Esophagus squamous epithelium (tissue), 5 donors: Measurements from ENCODE around the gene DUS3L. TPM values are rescaled to one million over a fixed set of nuclear protein-coding genes. Genes with fewer than 3 reads are reported as not detected.
"Not testable (repeated sequence)": the region's sequence is repeated elsewhere in the genome, so short reads cannot be mapped to it uniquely, and the experiment has no call there.

Source experiments
- DNase-seq: peaks from one replicate; lab custom pipeline; 2025; lab: John Stamatoyannopoulos, UW
- H3K27ac ChIP-seq, 4 donors: fragments of 200-600 bp; sonication (generic); one replicate each; pipeline ENCODE4 v1.5.1; 2016 to 2019; ENCODE audit warnings: mild to moderate bottlenecking in 1 of 4
- H3K27me3 ChIP-seq, 4 donors: fragments of 200-600 bp; sonication (generic); 1 replicate in 3 of 4; 2 replicates in 1 of 4; pipeline versions ENCODE4 v1.5.1 to v1.6.0; 2017 to 2021; ENCODE audit warnings: antibody characterized with exemption in 1 of 4
- H3K36me3 ChIP-seq, 3 donors: fragments of 200-600 bp; sonication (generic); one replicate each; pipeline ENCODE4 v1.5.1; 2016 to 2019
- H3K4me1 ChIP-seq, 3 donors: fragments of 200-600 bp; sonication (generic); one replicate each; pipeline ENCODE4 v1.5.1; 2017 to 2019
- H3K4me3 ChIP-seq, 4 donors: fragments of 200-600 bp; sonication (generic); 1 replicate in 3 of 4; 2 replicates in 1 of 4; pipeline ENCODE4 v1.5.1; 2016 to 2019; ENCODE audit warnings: mild to moderate bottlenecking in 2 of 4, moderate library complexity in 1 of 4
- H3K9me3 ChIP-seq, 3 donors: fragments of 200-600 bp; sonication (generic); one replicate each; pipeline ENCODE4 v1.5.1; 2016 to 2019
- CTCF ChIP-seq, 6 experiments: fragments of 450-650 bp in 4 of 6; fragments of 200-600 bp in 2 of 6; sonication (generic) in 2 of 6; IDR thresholded peaks; one replicate each; pipeline ENCODE4 v1.5.1; 2016 to 2019; ENCODE audit warnings: antibody characterized with exemption in 6 of 6, mild to moderate bottlenecking in 4 of 6, moderate library complexity in 4 of 6
- POLR2A ChIP-seq, 4 donors: fragments of 450-650 bp; IDR thresholded peaks; one replicate each; pipeline ENCODE4 v1.6.1; 2017; ENCODE audit warnings: antibody characterized with exemption in 4 of 4, mild to moderate bottlenecking in 4 of 4, moderate library complexity in 3 of 4
- WGBS, 2 donors: methylation state at CpG; one replicate each; pipeline ENCODE4 v1.1.5; 2018; 5-methylcytosine and 5-hydroxymethylcytosine counted together
- intact Hi-C: fragments of 100-400 bp; cut with DNase I; formaldehyde crosslinking; loops from one replicate; pipeline ENCODE4 v1.15.0; 2022
- total RNA-seq, 4 donors: library from RNA; depleted of rRNA; stranded (reverse); fragments of >200 nt; gene quantifications; one replicate each; pipeline ENCODE4 v1.1.0, GENCODE V29; 2016
- donor health status: DM: yes; HTN: yes; CAD: no.

DUS3L gene
- total RNA-seq, 4 donors from 2014 or later, result 19.2 to 45.8 (median 39.4) TPM

- H3K36me3 ChIP-seq, result no peaks in the 10 kb centered on the region
- no peaks in the 10 kb centered on the region for H3K4me1 ChIP-seq
- WGBS, 2 donors, result 87 to 88% methylated on average over 5 of the region's 5 CpGs
- no peaks in the 10 kb centered on the region for H3K9me3 ChIP-seq
- no peak for TF ChIP-seq POLR2A (IDR thresholded peaks at IDR 0.05)
- TF ChIP-seq CTCF (IDR thresholded peaks at IDR 0.05), result no peak
- H3K27me3 ChIP-seq, result peaks cover 0 to 6% (median 0%) of the 10 kb centered on the region in 4 donors
- intact Hi-C loops, result no loop called here
- no peak for DNase-seq
- no peak overlapping the region for H3K4me3 ChIP-seq
- H3K27ac ChIP-seq, result no peak overlapping the region
These were observed 28.2 kb downstream of the DUS3L start for GRCh38 chr19:5762608-5763217.

GRCh38 chr19:5753743-5754142 is 37.2 kb downstream of the DUS3L start:
- Histone ChIP-seq H3K36me3 (no peaks in the 10 kb centered on the region), H3K4me3 (no peak overlapping the region), H3K27ac (no peak overlapping the region), H3K9me3 (no peaks in the 10 kb centered on the region), H3K27me3 (peaks cover 0 to 33% (median 0%) of the 10 kb centered on the region in 4 donors), H3K4me1 (no peaks in the 10 kb centered on the region)
- no peak for TF ChIP-seq POLR2A (IDR thresholded peaks at IDR 0.05)
- no peak for TF ChIP-seq CTCF (IDR thresholded peaks at IDR 0.05)
- DNase-seq, result no peak
- intact Hi-C loops, result no loop called here
- WGBS, 2 donors, result 67 to 69% methylated on average over 6 of the region's 6 CpGs

- Histone ChIP-seq H3K9me3 (no peaks in the 10 kb centered on the region), H3K4me1 (no peaks in the 10 kb centered on the region), H3K4me3 (no peak overlapping the region), H3K27me3 (peaks cover 0 to 40% (median 0%) of the 10 kb centered on the region in 4 donors), H3K27ac (no peak overlapping the region), H3K36me3 (no peaks in the 10 kb centered on the region)
- intact Hi-C loops, result no loop called here
- TF ChIP-seq CTCF (IDR thresholded peaks at IDR 0.05), result no peak
- no peak for DNase-seq
- 81 to 84% methylated on average over 5 to 7 of the region's 7 CpGs for WGBS, 2 donors
These were observed 39.3 kb downstream of the DUS3L start for GRCh38 chr19:5751709-5752108.

- Histone ChIP-seq H3K4me1 (no peaks in the 10 kb centered on the region), H3K27me3 (peaks cover 0 to 49% (median 0%) of the 10 kb centered on the region in 4 donors), H3K9me3 (no peaks in the 10 kb centered on the region), H3K27ac (no peak overlapping the region), H3K36me3 (no peaks in the 10 kb centered on the region), H3K4me3 (no peak overlapping the region)
- WGBS, 2 donors, result 77 to 83% methylated on average over 5 of the region's 5 CpGs
- TF ChIP-seq POLR2A (IDR thresholded peaks at IDR 0.05), result no peak
- no peak for TF ChIP-seq CTCF (IDR thresholded peaks at IDR 0.05)
- intact Hi-C loops, result no loop called here
- DNase-seq, result no peak
These were observed 41.5 kb downstream of the DUS3L start for GRCh38 chr19:5749505-5749904.

GRCh38 chr19:5748920-5749319 is 42.0 kb downstream of the DUS3L start:
- H3K36me3 ChIP-seq, H3K4me3 ChIP-seq, H3K4me1 ChIP-seq, DNase-seq, H3K9me3 ChIP-seq, H3K27ac ChIP-seq, intact Hi-C loops: not testable (repeated sequence)
- peaks cover 0 to 49% (median 0%) of the 10 kb centered on the region in 4 donors for H3K27me3 ChIP-seq
- WGBS, 2 donors, result 13 to 19% methylated on average over 6 of the region's 6 CpGs

GRCh38 chr19:5744999-5745398 is 46.0 kb downstream of the DUS3L start:
- H3K9me3 ChIP-seq, H3K4me1 ChIP-seq, H3K36me3 ChIP-seq, H3K4me3 ChIP-seq, H3K27ac ChIP-seq, DNase-seq, intact Hi-C loops: not testable (repeated sequence)
- WGBS, 2 donors, result 86 to 94% methylated on average over 9 to 10 of the region's 10 CpGs
- peaks cover 0 to 56% (median 0%) of the 10 kb centered on the region in 4 donors for H3K27me3 ChIP-seq
